ENCODE data around the gene FADS6. TPM values are rescaled to one million over a fixed set of nuclear protein-coding genes. Genes with fewer than 3 reads are reported as not detected.

The FADS6 gene
- polyA plus RNA-seq, 1 of the 3 experiments (the other 2 are of a cell fraction): not detected

DNA sequence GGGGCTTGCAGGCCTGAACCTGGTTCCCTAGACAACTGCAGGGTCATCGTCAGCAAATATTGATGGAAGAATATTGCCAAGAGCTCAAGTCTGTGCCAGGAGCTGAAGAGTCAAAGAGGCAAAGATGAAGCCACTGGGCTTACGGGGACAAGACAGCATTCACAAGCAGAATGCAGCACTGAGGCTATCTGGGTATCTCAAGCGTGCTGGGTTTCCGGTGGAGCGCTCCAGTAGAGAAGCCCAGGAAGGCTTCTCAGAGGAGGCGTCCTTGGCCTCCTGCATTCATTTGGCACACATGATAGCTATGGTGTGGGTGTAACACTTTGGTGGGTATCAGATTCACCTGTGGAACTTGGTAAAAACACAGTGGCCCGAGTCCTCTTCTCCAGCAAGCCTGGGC is 2.9 kb downstream of the FADS6 start:
- POLR2A ChIA-PET: no interaction called here
- Histone ChIP-seq H3K79me2 (ENCODE audit: insufficient read depth) (no peaks in the 10 kb centered on the region), H3K4me3 (ENCODE audit: low read depth in 2 of 2, low read length in 1 of 2) (no peak overlapping the region), H3K4me1 (ENCODE audit: control insufficient read depth in 1 of 2, insufficient read depth in 2 of 2, low read depth in 1 of 2, low read length in 1 of 2) (peaks cover 0 to 6% of the 10 kb centered on the region in 2 experiments; a peak in 1 of 4 replicates), H3F3A (replicated peaks; ENCODE audit: insufficient read depth) (no peaks in the 10 kb centered on the region), H3K9me3 (no peaks in the 10 kb centered on the region), H3K4me2 (no peak overlapping the region), H3K27me3 (ENCODE audit: insufficient read depth) (peaks cover 63% of the 10 kb centered on the region), H3K9ac (no peak overlapping the region), H2AFZ (ENCODE audit: low read depth) (no peak overlapping the region), H3K36me3 (replicated peaks in 1 of 2; ENCODE audit: control insufficient read depth in 1 of 2, insufficient read depth in 2 of 2, low read length in 1 of 2) (no peaks in the 10 kb centered on the region), H3K27ac (ENCODE audit: low read depth in 2 of 2, low read length in 1 of 2) (no peak overlapping the region), H3K9me2 (no peaks in the 10 kb centered on the region), H4K20me1 (ENCODE audit: insufficient read depth) (no peaks in the 10 kb centered on the region)
- TF ChIP-seq, protein P1, sequence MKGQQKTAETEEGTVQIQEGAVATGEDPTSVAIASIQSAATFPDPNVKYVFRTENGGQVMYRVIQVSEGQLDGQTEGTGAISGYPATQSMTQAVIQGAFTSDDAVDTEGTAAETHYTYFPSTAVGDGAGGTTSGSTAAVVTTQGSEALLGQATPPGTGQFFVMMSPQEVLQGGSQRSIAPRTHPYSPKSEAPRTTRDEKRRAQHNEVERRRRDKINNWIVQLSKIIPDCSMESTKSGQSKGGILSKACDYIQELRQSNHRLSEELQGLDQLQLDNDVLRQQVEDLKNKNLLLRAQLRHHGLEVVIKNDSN (IDR thresholded peaks at IDR 0.05; ENCODE audit: borderline replicate concordance, low read depth): no peak
- no peak for TF ChIP-seq ELF1 (IDR thresholded peaks at IDR 0.05)
- TF ChIP-seq FOSL2 (IDR thresholded peaks at IDR 0.05; ENCODE audit: borderline replicate concordance, low read depth): no peak
- no peak for TF ChIP-seq EZH2phosphoT487 (IDR thresholded peaks at IDR 0.05; ENCODE audit: borderline replicate concordance, low read depth)
- 69% methylated on average over 7 of the region's 7 CpGs for WGBS (ENCODE audit: low lambda C conversion rate)
- CTCF ChIA-PET: interaction anchor here (0.7 to 1.6 kb wide), 6 partner anchors 9 to 71 kb away, joined by 3 to 5 read pairs (median 3); partner anchors contain the start of gene USH1G
- DNase-seq: no peak

DNA sequence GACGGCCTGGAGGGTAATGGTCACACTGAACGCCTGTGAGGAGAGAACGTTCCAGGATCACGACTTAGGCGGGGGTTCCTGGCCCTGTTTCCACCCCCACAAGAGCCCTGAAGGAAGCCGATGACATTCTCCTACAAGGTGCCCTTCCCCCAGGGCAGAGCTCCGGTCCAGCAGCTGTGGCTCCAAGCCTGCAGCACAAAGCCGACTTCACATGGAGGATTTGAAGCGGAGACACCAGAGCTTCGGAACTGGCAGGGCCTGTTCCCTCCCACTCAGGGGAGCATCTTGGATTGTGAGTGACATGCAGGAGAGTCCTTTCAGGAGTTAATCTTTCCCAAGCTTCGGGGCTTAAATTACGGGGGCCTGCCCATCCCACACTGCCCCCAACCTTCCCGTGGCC is 5.0 kb downstream of the FADS6 start:
- H2AFZ ChIP-seq (ENCODE audit: low read depth): no peak overlapping the region
- 64% methylated on average over 12 of the region's 13 CpGs for WGBS (ENCODE audit: low lambda C conversion rate)
- ChIA-PET POLR2A (interaction anchor here (0.7 kb wide), 1 partner anchor 295 kb away, joined by 6 read pairs; no protein-coding TSS in a partner anchor), CTCF (interaction anchor here (1.0 to 1.8 kb wide), 6 partner anchors 10 to 69 kb away, joined by 3 to 7 read pairs (median 3); partner anchors contain the start of gene OTOP2)
- TF ChIP-seq NFIC (IDR thresholded peaks at IDR 0.05; ENCODE audit: borderline replicate concordance): no peak
- no peak for TF ChIP-seq YY1 (IDR thresholded peaks at IDR 0.05; ENCODE audit: low read depth)
- TF ChIP-seq MEF2A (IDR thresholded peaks at IDR 0.05; ENCODE audit: borderline replicate concordance, low read depth): no peak
- no peak for TF ChIP-seq FOXJ3 (CRISPR knock-in tag; IDR thresholded peaks at IDR 0.05)
- no peak for TF ChIP-seq NRF1 (IDR thresholded peaks at IDR 0.05; ENCODE audit: low read depth, low read length)
- no peak for TF ChIP-seq FOSL2 (IDR thresholded peaks at IDR 0.05; ENCODE audit: borderline replicate concordance, low read depth)
- no peak for TF ChIP-seq GABPA (IDR thresholded peaks at IDR 0.05; ENCODE audit: low read depth)
- TF ChIP-seq, protein P2, sequence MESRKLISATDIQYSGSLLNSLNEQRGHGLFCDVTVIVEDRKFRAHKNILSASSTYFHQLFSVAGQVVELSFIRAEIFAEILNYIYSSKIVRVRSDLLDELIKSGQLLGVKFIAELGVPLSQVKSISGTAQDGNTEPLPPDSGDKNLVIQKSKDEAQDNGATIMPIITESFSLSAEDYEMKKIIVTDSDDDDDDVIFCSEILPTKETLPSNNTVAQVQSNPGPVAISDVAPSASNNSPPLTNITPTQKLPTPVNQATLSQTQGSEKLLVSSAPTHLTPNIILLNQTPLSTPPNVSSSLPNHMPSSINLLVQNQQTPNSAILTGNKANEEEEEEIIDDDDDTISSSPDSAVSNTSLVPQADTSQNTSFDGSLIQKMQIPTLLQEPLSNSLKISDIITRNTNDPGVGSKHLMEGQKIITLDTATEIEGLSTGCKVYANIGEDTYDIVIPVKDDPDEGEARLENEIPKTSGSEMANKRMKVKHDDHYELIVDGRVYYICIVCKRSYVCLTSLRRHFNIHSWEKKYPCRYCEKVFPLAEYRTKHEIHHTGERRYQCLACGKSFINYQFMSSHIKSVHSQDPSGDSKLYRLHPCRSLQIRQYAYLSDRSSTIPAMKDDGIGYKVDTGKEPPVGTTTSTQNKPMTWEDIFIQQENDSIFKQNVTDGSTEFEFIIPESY (IDR thresholded peaks at IDR 0.05; ENCODE audit: borderline replicate concordance, low read depth): no peak
- TF ChIP-seq GATA2 (CRISPR knock-in tag; IDR thresholded peaks at IDR 0.05): no peak
- TF ChIP-seq FOXM1 (IDR thresholded peaks at IDR 0.05; ENCODE audit: low read depth): no peak
- no peak for TF ChIP-seq TCF12 (IDR thresholded peaks at IDR 0.05)
- no peak for TF ChIP-seq EZH2phosphoT487 (IDR thresholded peaks at IDR 0.05; ENCODE audit: borderline replicate concordance, low read depth)
- peaks cover 51% of the 10 kb centered on the region for H3K27me3 ChIP-seq (ENCODE audit: insufficient read depth)
- H3F3A ChIP-seq (replicated peaks; ENCODE audit: insufficient read depth): no peaks in the 10 kb centered on the region
- H3K4me3 ChIP-seq (ENCODE audit: low read depth in 2 of 2, low read length in 1 of 2): no peak overlapping the region
- H3K9me3 ChIP-seq: no peaks in the 10 kb centered on the region
- H4K20me1 ChIP-seq (ENCODE audit: insufficient read depth): no peaks in the 10 kb centered on the region
- peaks cover 0 to 5% of the 10 kb centered on the region in 2 experiments; a peak in 1 of 4 replicates for H3K4me1 ChIP-seq (ENCODE audit: control insufficient read depth in 1 of 2, insufficient read depth in 2 of 2, low read depth in 1 of 2, low read length in 1 of 2)
- H3K27ac ChIP-seq (ENCODE audit: low read depth in 2 of 2, low read length in 1 of 2): no peak overlapping the region
- H3K9me2 ChIP-seq: no peaks in the 10 kb centered on the region
- no peak for DNase-seq
- H3K36me3 ChIP-seq (replicated peaks in 1 of 2; ENCODE audit: control insufficient read depth in 1 of 2, insufficient read depth in 2 of 2, low read length in 1 of 2): no peaks in the 10 kb centered on the region
- no peaks in the 10 kb centered on the region for H3K79me2 ChIP-seq (ENCODE audit: insufficient read depth)
- no peak overlapping the region for H3K4me2 ChIP-seq
- no peak overlapping the region for H3K9ac ChIP-seq
